Testis (tissue), 2 donors: ENCODE measurements around the gene CEP104.

ENCODE experiments used
- CTCF ChIP-seq, 3 experiments: fragments of 450-650 bp in 2 of 3; fragments of 200-600 bp in 1 of 3; sonication (generic) in 1 of 3; IDR thresholded peaks; one replicate each; pipeline ENCODE4 v1.5.1; 2016 to 2019; ENCODE audit warnings: antibody characterized with exemption in 3 of 3, mild to moderate bottlenecking in 2 of 3, moderate library complexity in 1 of 3
- POLR2A ChIP-seq: fragments of 450-650 bp; IDR thresholded peaks from one replicate; pipeline ENCODE4 v1.6.1; 2017; ENCODE audit warnings: antibody characterized with exemption, mild to moderate bottlenecking, moderate library complexity

- TF ChIP-seq CTCF (IDR thresholded peaks at IDR 0.05): no peak
- no peak for TF ChIP-seq POLR2A
Observed at GRCh38 chr1:3888301-3888700, 31.3 kb upstream of the CEP104 start.
